ENCODE data around the gene POU2AF2.

POU2AF2 gene

DNA sequence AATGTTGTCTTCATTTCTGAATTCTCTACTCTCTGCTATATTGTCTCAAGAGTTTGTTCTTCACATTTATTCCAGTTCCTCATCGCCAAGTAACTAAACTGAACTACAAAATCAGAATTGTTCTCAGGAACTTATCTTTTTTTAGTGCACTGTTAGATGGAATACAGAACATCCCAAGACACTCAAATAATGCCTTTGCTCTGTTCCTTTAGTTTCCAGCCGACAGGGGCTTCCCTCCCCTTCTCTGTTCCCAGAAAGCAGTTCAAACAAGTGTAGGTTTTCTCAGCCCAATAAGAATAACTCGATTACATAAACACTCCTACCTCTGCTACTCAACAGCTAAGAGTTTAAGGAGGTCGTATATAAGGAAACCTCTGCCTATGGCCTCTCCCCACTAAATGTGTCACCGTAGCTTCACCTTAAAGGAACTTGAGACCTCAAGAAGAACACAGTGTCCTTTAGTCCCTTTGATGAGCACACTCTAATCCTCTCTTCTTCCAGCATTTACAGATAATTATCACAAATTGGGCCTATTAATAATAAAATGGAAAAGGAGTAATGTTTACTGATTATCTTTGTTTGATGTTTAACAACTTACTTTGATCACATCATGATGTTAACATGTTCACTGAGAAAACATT lies 59.8 kb downstream of the POU2AF2 start:
- TF ChIP-seq EP300 (IDR thresholded peaks at IDR 0.05; ENCODE audit: borderline replicate concordance) (no peak), TAF1 (IDR thresholded peaks at IDR 0.05; ENCODE audit: low read depth) (no peak), ZBTB7A (IDR thresholded peaks at IDR 0.05; ENCODE audit: low read depth) (no peak), TEAD4 (IDR thresholded peaks at IDR 0.05) (no peak), EGR1 (IDR thresholded peaks at IDR 0.05) (no peak), RAD21 (IDR thresholded peaks at IDR 0.05; ENCODE audit: low read depth) (no peak), FOXM1 (IDR thresholded peaks at IDR 0.05; ENCODE audit: borderline replicate concordance, low read depth) (no peak), CREB1 (IDR thresholded peaks at IDR 0.05; ENCODE audit: low read depth) (no peak), CEBPB (IDR thresholded peaks at IDR 0.05) (no peak), YY1 (IDR thresholded peaks at IDR 0.05; ENCODE audit: low read depth) (no peak), TCF12 (IDR thresholded peaks at IDR 0.05; ENCODE audit: low read depth) (no peak), NFIC (IDR thresholded peaks at IDR 0.05) (no peak), USF1 (IDR thresholded peaks at IDR 0.05) (no peak)
- TF ChIP-seq, protein P1, sequence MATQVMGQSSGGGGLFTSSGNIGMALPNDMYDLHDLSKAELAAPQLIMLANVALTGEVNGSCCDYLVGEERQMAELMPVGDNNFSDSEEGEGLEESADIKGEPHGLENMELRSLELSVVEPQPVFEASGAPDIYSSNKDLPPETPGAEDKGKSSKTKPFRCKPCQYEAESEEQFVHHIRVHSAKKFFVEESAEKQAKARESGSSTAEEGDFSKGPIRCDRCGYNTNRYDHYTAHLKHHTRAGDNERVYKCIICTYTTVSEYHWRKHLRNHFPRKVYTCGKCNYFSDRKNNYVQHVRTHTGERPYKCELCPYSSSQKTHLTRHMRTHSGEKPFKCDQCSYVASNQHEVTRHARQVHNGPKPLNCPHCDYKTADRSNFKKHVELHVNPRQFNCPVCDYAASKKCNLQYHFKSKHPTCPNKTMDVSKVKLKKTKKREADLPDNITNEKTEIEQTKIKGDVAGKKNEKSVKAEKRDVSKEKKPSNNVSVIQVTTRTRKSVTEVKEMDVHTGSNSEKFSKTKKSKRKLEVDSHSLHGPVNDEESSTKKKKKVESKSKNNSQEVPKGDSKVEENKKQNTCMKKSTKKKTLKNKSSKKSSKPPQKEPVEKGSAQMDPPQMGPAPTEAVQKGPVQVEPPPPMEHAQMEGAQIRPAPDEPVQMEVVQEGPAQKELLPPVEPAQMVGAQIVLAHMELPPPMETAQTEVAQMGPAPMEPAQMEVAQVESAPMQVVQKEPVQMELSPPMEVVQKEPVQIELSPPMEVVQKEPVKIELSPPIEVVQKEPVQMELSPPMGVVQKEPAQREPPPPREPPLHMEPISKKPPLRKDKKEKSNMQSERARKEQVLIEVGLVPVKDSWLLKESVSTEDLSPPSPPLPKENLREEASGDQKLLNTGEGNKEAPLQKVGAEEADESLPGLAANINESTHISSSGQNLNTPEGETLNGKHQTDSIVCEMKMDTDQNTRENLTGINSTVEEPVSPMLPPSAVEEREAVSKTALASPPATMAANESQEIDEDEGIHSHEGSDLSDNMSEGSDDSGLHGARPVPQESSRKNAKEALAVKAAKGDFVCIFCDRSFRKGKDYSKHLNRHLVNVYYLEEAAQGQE (IDR thresholded peaks at IDR 0.05; ENCODE audit: low read depth), result no peak
- TF ChIP-seq, protein P2, sequence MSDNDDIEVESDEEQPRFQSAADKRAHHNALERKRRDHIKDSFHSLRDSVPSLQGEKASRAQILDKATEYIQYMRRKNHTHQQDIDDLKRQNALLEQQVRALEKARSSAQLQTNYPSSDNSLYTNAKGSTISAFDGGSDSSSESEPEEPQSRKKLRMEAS (IDR thresholded peaks at IDR 0.05), result no peak

- TF ChIP-seq CREB1 (IDR thresholded peaks at IDR 0.05; ENCODE audit: low read depth) (no peak), TCF12 (IDR thresholded peaks at IDR 0.05; ENCODE audit: low read depth) (no peak), ZBTB7A (IDR thresholded peaks at IDR 0.05; ENCODE audit: low read depth) (no peak), EP300 (IDR thresholded peaks at IDR 0.05; ENCODE audit: borderline replicate concordance) (no peak), USF1 (IDR thresholded peaks at IDR 0.05) (no peak), FOXM1 (IDR thresholded peaks at IDR 0.05; ENCODE audit: borderline replicate concordance, low read depth) (no peak), CEBPB (IDR thresholded peaks at IDR 0.05) (no peak), EGR1 (IDR thresholded peaks at IDR 0.05) (no peak), NFIC (IDR thresholded peaks at IDR 0.05) (no peak)
- TF ChIP-seq, protein P2 (IDR thresholded peaks at IDR 0.05), result no peak
- TF ChIP-seq, protein P1 (IDR thresholded peaks at IDR 0.05; ENCODE audit: low read depth), result no peak
Observed at GRCh38 chr11:111305876-111306275, 60.4 kb downstream of the POU2AF2 start.

GRCh38 chr11:111306321-111306720 lies 60.8 kb downstream of the POU2AF2 start:
- no peak for TF ChIP-seq USF1 (IDR thresholded peaks at IDR 0.05)
- no peak for TF ChIP-seq ZBTB7A (IDR thresholded peaks at IDR 0.05; ENCODE audit: low read depth)
- no peak for TF ChIP-seq YY1 (IDR thresholded peaks at IDR 0.05; ENCODE audit: low read depth)
- TF ChIP-seq TAF1 (IDR thresholded peaks at IDR 0.05; ENCODE audit: low read depth), result no peak
- no peak for TF ChIP-seq NFIC (IDR thresholded peaks at IDR 0.05)
- TF ChIP-seq EP300 (IDR thresholded peaks at IDR 0.05; ENCODE audit: borderline replicate concordance), result no peak
- TF ChIP-seq EGR1 (IDR thresholded peaks at IDR 0.05), result no peak
- TF ChIP-seq TCF12 (IDR thresholded peaks at IDR 0.05; ENCODE audit: low read depth), result no peak
- TF ChIP-seq, protein P1 (IDR thresholded peaks at IDR 0.05; ENCODE audit: low read depth), result no peak
